Hindlimb muscle (tissue), 1 donor: ENCODE results near the gene PHC3. TPM values are rescaled to one million over a fixed set of nuclear protein-coding genes. Genes with fewer than 3 reads are reported as not detected.

Source experiments
- DNase-seq: peaks from one replicate; pipeline ENCODE4 v3.0.0-alpha.2; 2013
- polyA plus RNA-seq: library from polyadenylated mRNA; unstranded; fragments of 120-200 nt; gene quantifications from one replicate; pipeline ENCODE4 v1.2.1, GENCODE V29; 2013; ENCODE audit not compliant: insufficient read length

Gene PHC3
- polyA plus RNA-seq, 1 donor, result 25.4 TPM

GRCh38 chr3:170189398-170190256, 8.1 kb upstream of the PHC3 start:
- no peak for DNase-seq

- no peak for DNase-seq
These were observed 1.2 kb downstream of the PHC3 start for GRCh38 chr3:170180079-170180907.

GRCh38 chr3:170179432-170179831, 2.1 kb downstream of the PHC3 start:
- DNase-seq, result no peak

GRCh38 chr3:170178651-170179050, 2.9 kb downstream of the PHC3 start:
- no peak for DNase-seq

GRCh38 chr3:170171563-170171962, 10.0 kb downstream of the PHC3 start:
- DNase-seq, result no peak

- no peak for DNase-seq
These were observed 16.8 kb downstream of the PHC3 start for GRCh38 chr3:170164717-170165116.

- DNase-seq, result no peak
These were observed 17.4 kb downstream of the PHC3 start for GRCh38 chr3:170163956-170164645.

- no peak for DNase-seq
These were observed 18.9 kb downstream of the PHC3 start for GRCh38 chr3:170162630-170163029.

- no peak for DNase-seq
These were observed 19.5 kb downstream of the PHC3 start for GRCh38 chr3:170162052-170162451.

GRCh38 chr3:170159933-170160332, 21.6 kb downstream of the PHC3 start:
- no peak for DNase-seq

GRCh38 chr3:170159459-170159858, 22.1 kb downstream of the PHC3 start:
- DNase-seq, result no peak

GRCh38 chr3:170155604-170156003, 25.9 kb downstream of the PHC3 start:
- no peak for DNase-seq

- DNase-seq, result no peak
These were observed 26.9 kb downstream of the PHC3 start for GRCh38 chr3:170154569-170155143.

GRCh38 chr3:170154084-170154483, 27.4 kb downstream of the PHC3 start:
- DNase-seq, result no peak

- no peak for DNase-seq
These were observed 30.0 kb downstream of the PHC3 start for GRCh38 chr3:170151536-170151935.

GRCh38 chr3:170149016-170149415, 32.5 kb downstream of the PHC3 start:
- DNase-seq, result no peak

GRCh38 chr3:170145278-170145677, 36.3 kb downstream of the PHC3 start:
- DNase-seq, result no peak

- DNase-seq, result no peak
These were observed 37.1 kb downstream of the PHC3 start for GRCh38 chr3:170144437-170144843.

GRCh38 chr3:170142373-170142772, 39.2 kb downstream of the PHC3 start:
- no peak for DNase-seq

GRCh38 chr3:170137986-170138385, 43.5 kb downstream of the PHC3 start:
- no peak for DNase-seq

GRCh38 chr3:170132335-170132734, 49.2 kb downstream of the PHC3 start:
- no peak for DNase-seq

- DNase-seq, result no peak
These were observed 51.0 kb downstream of the PHC3 start for GRCh38 chr3:170130532-170130931.

- no peak for DNase-seq
These were observed 52.5 kb downstream of the PHC3 start for GRCh38 chr3:170128977-170129431.
